Thoracic aorta (tissue), 2 donors: ENCODE results near the gene ARL15. TPM values are rescaled to one million over a fixed set of nuclear protein-coding genes. Genes with fewer than 3 reads are reported as not detected.
A peak's percentile ranks its signal among the peaks of the same experiment; 100 is the strongest.

Experiments used
- ATAC-seq: fragments of 150-250 bp; one replicate; pipeline ENCODE4 v1.8.0; 2017; ENCODE audit warnings: low read depth; ENCODE audit not compliant: insufficient number of reproducible peaks, low FRiP score
- DNase-seq: peaks from one replicate; pipeline ENCODE4 v3.0.0-alpha.2; 2020; ENCODE audit warnings: low spot score
- H3K27ac ChIP-seq, 2 donors: fragments of 200-600 bp; sonication (generic); 1 replicate in 1 of 2; 2 replicates in 1 of 2; pipeline ENCODE4 v1.5.1; 2016; ENCODE audit warnings: mild to moderate bottlenecking in 2 of 2, moderate library complexity in 2 of 2
- H3K27me3 ChIP-seq: fragments of 200-600 bp; sonication (generic); replicated peaks from 2 replicates; pipeline ENCODE4 v1.6.0; 2016; ENCODE audit warnings: mild to moderate bottlenecking; ENCODE audit not compliant: insufficient read depth
- H3K36me3 ChIP-seq: fragments of 200-600 bp; sonication (generic); one replicate; pipeline ENCODE4 v1.5.1; 2016
- H3K4me1 ChIP-seq, 2 donors: fragments of 200-600 bp; sonication (generic); 1 replicate in 1 of 2; 2 replicates in 1 of 2; pipeline versions ENCODE4 v1.5.1 to v1.6.0; 2016; ENCODE audit warnings: low read depth in 2 of 2, mild to moderate bottlenecking in 1 of 2; ENCODE audit not compliant: control insufficient read depth in 1 of 2
- H3K4me3 ChIP-seq: fragments of 200-600 bp; sonication (generic); 2 replicates; pipeline ENCODE4 v1.5.1; 2016; ENCODE audit warnings: mild to moderate bottlenecking
- H3K9me3 ChIP-seq: fragments of 200-600 bp; sonication (generic); 2 replicates; pipeline ENCODE4 v1.5.1; 2016
- CTCF ChIP-seq: fragments of 200-600 bp; sonication (generic); IDR thresholded peaks from one replicate; pipeline ENCODE4 v1.5.1; 2019; ENCODE audit warnings: antibody characterized with exemption
- total RNA-seq, 2 donors: library from RNA; depleted of rRNA; stranded (reverse); fragments of >200 nt; gene quantifications; one replicate each; pipeline versions ENCODE4 v1.1.0 to v1.2.3, GENCODE V29; 2016

Gene ARL15
- total RNA-seq, 2 donors from 2014 or later: 23.6 to 36.8 TPM

- TF ChIP-seq CTCF: no peak
These were observed 50.4 kb downstream of the ARL15 start for GRCh38 chr5:54259981-54260380.

GRCh38 chr5:54259090-54259489 lies 51.3 kb downstream of the ARL15 start:
- no peaks in the 10 kb centered on the region for H3K36me3 ChIP-seq
- no peaks in the 10 kb centered on the region for H3K9me3 ChIP-seq
- DNase-seq: no peak
- ATAC-seq: no peak
- no peaks in the 10 kb centered on the region for H3K27me3 ChIP-seq
- peaks cover 6 to 30% of the 10 kb centered on the region in 2 donors for H3K4me1 ChIP-seq
- H3K4me3 ChIP-seq: no peak overlapping the region
- no peak overlapping the region for H3K27ac ChIP-seq
- TF ChIP-seq CTCF: no peak

More at GRCh38 chr5:54259981-54260380, 50.4 kb downstream of the ARL15 start:
- Histone ChIP-seq H3K27ac (no peak overlapping the region), H3K27me3 (no peaks in the 10 kb centered on the region), H3K9me3 (no peaks in the 10 kb centered on the region), H3K36me3 (no peaks in the 10 kb centered on the region), H3K4me1 (peaks cover 5 to 23% of the 10 kb centered on the region in 2 donors), H3K4me3 (no peak overlapping the region)
- no peak for ATAC-seq
- no peak for DNase-seq

- H3K4me1 ChIP-seq: peaks cover 6 to 30% of the 10 kb centered on the region in 2 donors
- H3K9me3 ChIP-seq: no peaks in the 10 kb centered on the region
- ATAC-seq: no peak
- no peaks in the 10 kb centered on the region for H3K36me3 ChIP-seq
- H3K4me3 ChIP-seq: no peak overlapping the region
- H3K27me3 ChIP-seq: no peaks in the 10 kb centered on the region
- no peak for DNase-seq
- H3K27ac ChIP-seq: no peak overlapping the region
- TF ChIP-seq CTCF: no peak
These were observed 52.8 kb downstream of the ARL15 start for GRCh38 chr5:54257366-54258118.

GRCh38 chr5:54254482-54255198 lies 55.7 kb downstream of the ARL15 start:
- Histone ChIP-seq H3K36me3 (no peaks in the 10 kb centered on the region), H3K27me3 (no peaks in the 10 kb centered on the region), H3K4me3 (peak overlapping the region; percentile 53), H3K27ac (no peak overlapping the region), H3K9me3 (no peaks in the 10 kb centered on the region), H3K4me1 (peaks cover 7 to 30% of the 10 kb centered on the region in 2 donors)
- TF ChIP-seq CTCF: peak; percentile 30
- DNase-seq: no peak
- ATAC-seq: no peak

GRCh38 chr5:54251981-54252380 lies 58.4 kb downstream of the ARL15 start:
- Histone ChIP-seq H3K27me3 (no peaks in the 10 kb centered on the region), H3K27ac (no peak overlapping the region), H3K36me3 (no peaks in the 10 kb centered on the region), H3K4me1 (peaks cover 8 to 27% of the 10 kb centered on the region in 2 donors), H3K9me3 (no peaks in the 10 kb centered on the region), H3K4me3 (no peak overlapping the region)
- DNase-seq: no peak
- ATAC-seq: no peak
- TF ChIP-seq CTCF: no peak
